Gastroesophageal sphincter (tissue), 4 donors: ENCODE data around the gene HUNK. TPM values are rescaled to one million over a fixed set of nuclear protein-coding genes. Genes with fewer than 3 reads are reported as not detected.

Experiments
- ATAC-seq: fragments of 150-250 bp; one replicate; pipeline ENCODE4 v1.9.1; 2016; ENCODE audit warnings: mild to moderate bottlenecking, moderate library complexity
- H3K27ac ChIP-seq, 4 donors: fragments of 200-600 bp; sonication (generic) in 3 of 4; 1 replicate in 3 of 4; 2 replicates in 1 of 4; pipeline ENCODE4 v1.5.1; 2016 to 2019
- H3K27me3 ChIP-seq: fragments of 200-600 bp; sonication (generic); one replicate; pipeline ENCODE4 v1.5.1; 2019
- H3K36me3 ChIP-seq, 2 donors: fragments of 200-600 bp; sonication (generic); one replicate each; pipeline ENCODE4 v1.5.1; 2019; ENCODE audit warnings: control low read depth in 1 of 2
- H3K4me1 ChIP-seq, 3 donors: fragments of 200-600 bp; sonication (generic); 1 replicate in 2 of 3; 2 replicates in 1 of 3; pipeline ENCODE4 v1.5.1; 2016 to 2019; ENCODE audit warnings: control low read depth in 2 of 3
- H3K4me3 ChIP-seq, 2 donors: fragments of 200-600 bp; sonication (generic); one replicate each; pipeline ENCODE4 v1.5.1; 2019; ENCODE audit warnings: mild to moderate bottlenecking in 1 of 2, moderate library complexity in 1 of 2
- H3K9me3 ChIP-seq, 3 donors: fragments of 200-600 bp; sonication (generic); one replicate each; pipeline ENCODE4 v1.5.1; 2017 to 2019; ENCODE audit warnings: control low read depth in 2 of 3
- CTCF ChIP-seq, 4 experiments: fragments of 200-600 bp in 2 of 4; fragments of 450-650 bp in 2 of 4; sonication (generic) in 1 of 4; IDR thresholded peaks; one replicate each; pipeline ENCODE4 v1.5.1; 2017 to 2019; ENCODE audit warnings: antibody characterized with exemption in 4 of 4, mild to moderate bottlenecking in 2 of 4, moderate library complexity in 2 of 4
- EP300 ChIP-seq: sonication (generic); formaldehyde crosslinking; IDR thresholded peaks from one replicate; pipeline ENCODE4 v1.6.1; 2017; ENCODE audit warnings: antibody characterized with exemption, mild to moderate bottlenecking
- POLR2A ChIP-seq, 2 donors: fragments of 450-650 bp; IDR thresholded peaks; one replicate each; pipeline ENCODE4 v1.6.1; 2017; ENCODE audit warnings: antibody characterized with exemption in 2 of 2, mild to moderate bottlenecking in 2 of 2, moderate library complexity in 1 of 2
- POLR2AphosphoS5 ChIP-seq: sonication (generic); formaldehyde crosslinking; IDR thresholded peaks from one replicate; pipeline ENCODE4 v1.6.1; 2017; ENCODE audit warnings: antibody characterized with exemption
- WGBS, 2 donors: methylation state at CpG; one replicate each; pipeline ENCODE4 v1.1.5; 2018; ENCODE audit warnings: low coverage in 1 of 2; 5-methylcytosine and 5-hydroxymethylcytosine counted together
- total RNA-seq, 4 donors: library from RNA; depleted of rRNA; stranded (reverse); fragments of >200 nt; gene quantifications; one replicate each; pipeline ENCODE4 v1.1.0, GENCODE V29; 2016

HUNK gene
- total RNA-seq, 4 donors from 2014 or later = 0.47 to 1.7 (median 0.81) TPM

DNA sequence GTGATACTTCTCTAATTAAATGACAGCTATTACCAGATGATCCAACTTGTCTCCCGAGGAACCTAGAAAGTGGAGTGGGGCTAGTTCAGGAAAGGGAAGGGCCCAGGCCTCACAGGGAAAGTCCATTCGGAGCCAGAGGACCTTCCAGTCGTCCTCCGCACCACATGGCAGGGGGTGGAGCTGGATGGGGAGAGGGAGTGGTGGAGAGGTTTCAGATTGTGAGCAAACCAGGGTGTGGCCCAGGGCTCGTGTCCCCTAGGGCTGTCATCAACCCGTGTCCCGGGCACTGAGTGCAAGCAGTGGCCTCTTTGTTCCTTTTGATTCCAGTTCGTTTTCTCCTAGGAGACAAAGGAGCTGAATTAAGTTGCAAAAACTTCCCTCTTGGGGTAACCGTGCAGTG, 114.9 kb downstream of the HUNK start:
- H3K27me3 ChIP-seq = no peaks in the 10 kb centered on the region
- 66 to 76% methylated on average over 7 to 9 of the region's 9 CpGs for WGBS, 2 donors
- no peak overlapping the region for H3K27ac ChIP-seq
- H3K9me3 ChIP-seq = no peaks in the 10 kb centered on the region
- TF ChIP-seq EP300 = no peak
- no peak for TF ChIP-seq CTCF (IDR thresholded peaks at IDR 0.05)
- TF ChIP-seq POLR2AphosphoS5 = no peak
- no peak for TF ChIP-seq POLR2A (IDR thresholded peaks at IDR 0.05)
- peak; percentile 37 for ATAC-seq
- H3K4me1 ChIP-seq = peaks cover 0 to 12% (median 0%) of the 10 kb centered on the region in 3 donors
- no peaks in the 10 kb centered on the region for H3K36me3 ChIP-seq
- H3K4me3 ChIP-seq = no peak overlapping the region

- Histone ChIP-seq H3K4me1 (peaks cover 0 to 2% (median 0%) of the 10 kb centered on the region in 3 donors), H3K9me3 (no peaks in the 10 kb centered on the region), H3K4me3 (no peak overlapping the region), H3K27me3 (no peaks in the 10 kb centered on the region), H3K36me3 (no peaks in the 10 kb centered on the region), H3K27ac (no peak overlapping the region)
- peak; percentile 73 for ATAC-seq
- no peak for TF ChIP-seq CTCF (IDR thresholded peaks at IDR 0.05)
- 73 to 86% methylated on average over 3 to 4 of the region's 4 CpGs for WGBS, 2 donors
Measured at GRCh38 chr21:31988492-31989290, 115.9 kb downstream of the HUNK start.

DNA sequence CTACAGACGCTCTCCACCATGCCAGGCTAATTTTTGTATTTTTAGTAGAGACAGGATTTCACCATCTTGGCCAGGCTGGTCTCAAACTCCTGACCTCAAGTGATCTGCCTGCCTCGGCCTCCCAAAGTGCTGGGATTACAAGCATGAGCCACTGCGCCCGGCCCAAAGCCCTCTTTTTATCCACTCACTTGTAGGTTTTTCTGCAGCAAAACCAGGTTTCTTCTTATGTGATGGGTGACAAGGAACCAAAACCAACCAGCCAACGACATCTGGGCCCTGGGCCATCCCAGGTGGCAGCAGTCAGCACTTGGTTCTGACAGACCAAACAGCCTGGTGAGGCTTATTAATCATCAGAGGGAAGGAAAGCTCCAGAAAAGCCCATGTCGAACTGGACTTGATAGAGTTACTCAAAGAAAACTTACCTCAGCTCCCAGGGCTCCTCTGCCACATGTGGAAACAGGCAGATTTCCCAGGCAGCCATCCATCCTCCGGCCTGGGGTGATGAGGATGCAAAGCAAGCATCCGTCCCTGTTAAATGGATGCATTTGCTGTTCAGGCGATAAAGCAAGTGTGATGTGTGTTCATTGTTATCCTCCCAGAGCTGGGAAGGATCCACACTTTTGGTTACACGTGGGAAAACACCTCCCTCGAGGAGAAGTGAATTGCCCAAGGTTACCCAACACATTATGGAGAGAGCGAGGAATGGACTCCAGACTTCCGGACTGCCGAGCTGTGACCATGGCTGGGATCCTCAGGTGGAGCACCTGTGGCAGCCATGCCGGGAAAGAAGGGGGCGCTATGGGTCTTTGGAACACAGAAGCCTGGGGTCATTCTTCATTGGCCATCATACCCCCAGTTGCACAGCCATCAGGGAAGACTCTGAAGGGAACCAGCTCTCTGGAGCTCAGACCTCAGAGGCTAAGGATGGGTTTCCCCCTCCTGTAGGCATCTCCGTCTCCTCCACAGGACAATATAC, 118.8 kb downstream of the HUNK start:
- ATAC-seq = no peak
- Histone ChIP-seq H3K36me3 (no peaks in the 10 kb centered on the region), H3K27ac (no peak overlapping the region), H3K4me3 (no peak overlapping the region), H3K27me3 (no peaks in the 10 kb centered on the region), H3K4me1 (peaks cover 0 to 5% (median 0%) of the 10 kb centered on the region in 3 donors), H3K9me3 (no peaks in the 10 kb centered on the region)
- TF ChIP-seq POLR2AphosphoS5 (no peak), POLR2A (IDR thresholded peaks at IDR 0.05) (no peak), CTCF (IDR thresholded peaks at IDR 0.05) (no peak), EP300 (no peak)
- 88% methylated on average over 13 of the region's 17 CpGs; no CpG with 5 or more reads in 1 of the 2 donors for WGBS, 2 donors

- no peak for TF ChIP-seq CTCF (IDR thresholded peaks at IDR 0.05)
- TF ChIP-seq POLR2A (IDR thresholded peaks at IDR 0.05) = no peak
- TF ChIP-seq EP300 = no peak
- TF ChIP-seq POLR2AphosphoS5 = no peak
- WGBS, 2 donors = 91% methylated on average over 9 of the region's 11 CpGs; no CpG with 5 or more reads in 1 of the 2 donors
- Histone ChIP-seq H3K4me1 (peaks cover 0 to 5% (median 0%) of the 10 kb centered on the region in 3 donors), H3K9me3 (no peaks in the 10 kb centered on the region), H3K27ac (no peak overlapping the region), H3K4me3 (no peak overlapping the region), H3K36me3 (no peaks in the 10 kb centered on the region), H3K27me3 (no peaks in the 10 kb centered on the region)
- no peak for ATAC-seq
Measured at GRCh38 chr21:31992391-31992790, 119.6 kb downstream of the HUNK start.
